ENCODE results near the gene SVOPL.

SVOPL gene

GRCh38 chr7:138670594-138670993, 30.6 kb downstream of the SVOPL start:
- Mint-ChIP-seq H3K27me3 (peaks cover 4% of the 10 kb centered on the region), H3K4me1 (no peaks in the 10 kb centered on the region), H3K9me3 (no peaks in the 10 kb centered on the region), H3K27ac (no peak overlapping the region), H3K4me3 (no peak overlapping the region), H3K36me3 (no peaks in the 10 kb centered on the region)

- Mint-ChIP-seq H3K9me3 (no peaks in the 10 kb centered on the region), H3K4me1 (peaks cover 3% of the 10 kb centered on the region), H3K27me3 (peaks cover 9% of the 10 kb centered on the region), H3K27ac (no peak overlapping the region), H3K4me3 (no peak overlapping the region), H3K36me3 (no peaks in the 10 kb centered on the region)
Observed at GRCh38 chr7:138669364-138669763, 31.8 kb downstream of the SVOPL start.

- H3K36me3 Mint-ChIP-seq = no peaks in the 10 kb centered on the region
Observed at GRCh38 chr7:138668946-138669345, 32.2 kb downstream of the SVOPL start.

GRCh38 chr7:138668229-138668596, 32.9 kb downstream of the SVOPL start:
- Mint-ChIP-seq H3K4me3 (no peak overlapping the region), H3K4me1 (peaks cover 10% of the 10 kb centered on the region), H3K27me3 (peaks cover 9% of the 10 kb centered on the region), H3K36me3 (no peaks in the 10 kb centered on the region), H3K9me3 (no peaks in the 10 kb centered on the region), H3K27ac (no peak overlapping the region)

More at GRCh38 chr7:138668946-138669345, 32.2 kb downstream of the SVOPL start:
- Mint-ChIP-seq H3K27ac (no peak overlapping the region), H3K27me3 (peaks cover 9% of the 10 kb centered on the region), H3K9me3 (no peaks in the 10 kb centered on the region), H3K4me3 (no peak overlapping the region), H3K4me1 (peaks cover 5% of the 10 kb centered on the region)

GRCh38 chr7:138667535-138668228, 33.5 kb downstream of the SVOPL start:
- H3K36me3 Mint-ChIP-seq = no peaks in the 10 kb centered on the region
- no peak overlapping the region for H3K27ac Mint-ChIP-seq
- H3K4me3 Mint-ChIP-seq = no peak overlapping the region
- H3K9me3 Mint-ChIP-seq = no peaks in the 10 kb centered on the region
- H3K4me1 Mint-ChIP-seq = peaks cover 10% of the 10 kb centered on the region
- H3K27me3 Mint-ChIP-seq = peaks cover 9% of the 10 kb centered on the region

GRCh38 chr7:138666385-138666784, 34.8 kb downstream of the SVOPL start:
- H3K27me3 Mint-ChIP-seq = peaks cover 9% of the 10 kb centered on the region

GRCh38 chr7:138665669-138666140, 35.5 kb downstream of the SVOPL start:
- no peak overlapping the region for H3K27ac Mint-ChIP-seq
- peaks cover 9% of the 10 kb centered on the region for H3K27me3 Mint-ChIP-seq
- H3K4me1 Mint-ChIP-seq = peaks cover 10% of the 10 kb centered on the region
- H3K4me3 Mint-ChIP-seq = no peak overlapping the region
- no peaks in the 10 kb centered on the region for H3K36me3 Mint-ChIP-seq
- no peaks in the 10 kb centered on the region for H3K9me3 Mint-ChIP-seq

More at GRCh38 chr7:138666385-138666784, 34.8 kb downstream of the SVOPL start:
- Mint-ChIP-seq H3K36me3 (no peaks in the 10 kb centered on the region), H3K4me3 (no peak overlapping the region), H3K4me1 (peaks cover 10% of the 10 kb centered on the region), H3K27ac (no peak overlapping the region), H3K9me3 (no peaks in the 10 kb centered on the region)

GRCh38 chr7:138665249-138665648, 35.9 kb downstream of the SVOPL start:
- H3K36me3 Mint-ChIP-seq = no peaks in the 10 kb centered on the region
- no peak overlapping the region for H3K27ac Mint-ChIP-seq
- peaks cover 9% of the 10 kb centered on the region for H3K27me3 Mint-ChIP-seq
- H3K4me3 Mint-ChIP-seq = peak overlapping the region; percentile 51
- H3K9me3 Mint-ChIP-seq = no peaks in the 10 kb centered on the region
- H3K4me1 Mint-ChIP-seq = peaks cover 10% of the 10 kb centered on the region

GRCh38 chr7:138663725-138664710, 37.1 kb downstream of the SVOPL start:
- H3K36me3 Mint-ChIP-seq = no peaks in the 10 kb centered on the region
- peak overlapping the region; percentile 82 for H3K4me3 Mint-ChIP-seq
- peaks cover 10% of the 10 kb centered on the region for H3K4me1 Mint-ChIP-seq
- no peaks in the 10 kb centered on the region for H3K9me3 Mint-ChIP-seq
- H3K27me3 Mint-ChIP-seq = peaks cover 9% of the 10 kb centered on the region
- no peak overlapping the region for H3K27ac Mint-ChIP-seq

- Mint-ChIP-seq H3K9me3 (no peaks in the 10 kb centered on the region), H3K27me3 (peaks cover 9% of the 10 kb centered on the region), H3K36me3 (no peaks in the 10 kb centered on the region), H3K4me1 (peaks cover 10% of the 10 kb centered on the region), H3K27ac (no peak overlapping the region), H3K4me3 (no peak overlapping the region)
Observed at GRCh38 chr7:138662991-138663320, 38.2 kb downstream of the SVOPL start.

GRCh38 chr7:138662076-138662990, 38.8 kb downstream of the SVOPL start:
- Mint-ChIP-seq H3K4me3 (no peak overlapping the region), H3K9me3 (no peaks in the 10 kb centered on the region), H3K27ac (no peak overlapping the region)

GRCh38 chr7:138661069-138661635, 40.0 kb downstream of the SVOPL start:
- no peaks in the 10 kb centered on the region for H3K36me3 Mint-ChIP-seq
- H3K9me3 Mint-ChIP-seq = no peaks in the 10 kb centered on the region
- peaks cover 10% of the 10 kb centered on the region for H3K4me1 Mint-ChIP-seq
- peaks cover 5% of the 10 kb centered on the region for H3K27me3 Mint-ChIP-seq
- H3K4me3 Mint-ChIP-seq = no peak overlapping the region
- H3K27ac Mint-ChIP-seq = no peak overlapping the region

More at GRCh38 chr7:138662076-138662990, 38.8 kb downstream of the SVOPL start:
- Mint-ChIP-seq H3K4me1 (peaks cover 10% of the 10 kb centered on the region), H3K36me3 (no peaks in the 10 kb centered on the region), H3K27me3 (peaks cover 7% of the 10 kb centered on the region)

- Mint-ChIP-seq H3K36me3 (no peaks in the 10 kb centered on the region), H3K9me3 (no peaks in the 10 kb centered on the region), H3K27ac (no peak overlapping the region), H3K4me1 (peaks cover 4% of the 10 kb centered on the region), H3K4me3 (no peak overlapping the region), H3K27me3 (no peaks in the 10 kb centered on the region)
Observed at GRCh38 chr7:138658889-138659288, 42.3 kb downstream of the SVOPL start.

GRCh38 chr7:138657854-138658386, 43.2 kb downstream of the SVOPL start:
- no peaks in the 10 kb centered on the region for H3K36me3 Mint-ChIP-seq
- no peak overlapping the region for H3K27ac Mint-ChIP-seq
- no peaks in the 10 kb centered on the region for H3K9me3 Mint-ChIP-seq
- H3K27me3 Mint-ChIP-seq = no peaks in the 10 kb centered on the region
- no peak overlapping the region for H3K4me3 Mint-ChIP-seq
- H3K4me1 Mint-ChIP-seq = no peaks in the 10 kb centered on the region

GRCh38 chr7:138656952-138657351, 44.2 kb downstream of the SVOPL start:
- Mint-ChIP-seq H3K27me3 (no peaks in the 10 kb centered on the region), H3K36me3 (no peaks in the 10 kb centered on the region), H3K27ac (no peak overlapping the region), H3K4me3 (no peak overlapping the region), H3K4me1 (no peaks in the 10 kb centered on the region), H3K9me3 (no peaks in the 10 kb centered on the region)
